Chondrocyte (in vitro differentiated cells): Measurements from ENCODE around the gene GGPS1. TPM values are rescaled to one million over a fixed set of nuclear protein-coding genes. Genes with fewer than 3 reads are reported as not detected.

Experiments used
- DNase-seq: peaks from one replicate; pipeline ENCODE4 v3.0.0; 2021; ENCODE audit warnings: mixed read lengths, low spot score
- H3K27ac Mint-ChIP-seq: one replicate; pipeline ENCODE4 v1.8.0; 2021; ENCODE audit warnings: mild to moderate bottlenecking, moderate library complexity, mixed read lengths; ENCODE audit not compliant: unreplicated experiment
- H3K27me3 Mint-ChIP-seq: 2 replicates; pipeline ENCODE4 v1.8.0; 2021; ENCODE audit warnings: low read depth, mixed read lengths
- H3K36me3 Mint-ChIP-seq: 2 replicates; pipeline ENCODE4 v1.8.0; 2021; ENCODE audit warnings: low read depth, mixed read lengths
- H3K4me1 Mint-ChIP-seq: 2 replicates; pipeline ENCODE4 v1.8.0; 2021; ENCODE audit warnings: low read depth, mild to moderate bottlenecking, mixed read lengths
- H3K4me3 Mint-ChIP-seq: one replicate; pipeline ENCODE4 v1.8.0; 2021; ENCODE audit warnings: mild to moderate bottlenecking, moderate library complexity, mixed read lengths; ENCODE audit not compliant: unreplicated experiment
- H3K9me3 Mint-ChIP-seq: 2 replicates; pipeline ENCODE4 v1.8.0; 2021; ENCODE audit warnings: low read depth, mixed read lengths
- CTCF ChIP-seq: fragments of 200-600 bp; sonication (generic); IDR thresholded peaks from 2 replicates; pipeline ENCODE4 v1.5.0; 2021; ENCODE audit warnings: antibody characterized with exemption, mild to moderate bottlenecking, moderate library complexity
- total RNA-seq: library from RNA; stranded (reverse); gene quantifications from 3 replicates; pipeline ENCODE4 v1.2.1, GENCODE V29; 2021

GGPS1 gene
- total RNA-seq, 1 donor from 2014 or later, result 39.1 TPM

GRCh38 chr1:235315735-235316134 is 12.6 kb upstream of the GGPS1 start:
- DNase-seq, result no peak
- peaks cover 10% of the 10 kb centered on the region for H3K36me3 Mint-ChIP-seq
- TF ChIP-seq CTCF, result no peak
- H3K27ac Mint-ChIP-seq, result no peak overlapping the region
- no peak overlapping the region for H3K4me3 Mint-ChIP-seq
- peaks cover 28% of the 10 kb centered on the region for H3K4me1 Mint-ChIP-seq
- no peaks in the 10 kb centered on the region for H3K9me3 Mint-ChIP-seq
- H3K27me3 Mint-ChIP-seq, result no peaks in the 10 kb centered on the region

GRCh38 chr1:235317168-235317567 is 11.2 kb upstream of the GGPS1 start:
- Mint-ChIP-seq H3K27me3 (no peaks in the 10 kb centered on the region), H3K27ac (peak overlapping the region; percentile 36), H3K4me1 (peaks cover 28% of the 10 kb centered on the region), H3K4me3 (no peak overlapping the region), H3K9me3 (no peaks in the 10 kb centered on the region), H3K36me3 (peaks cover 12% of the 10 kb centered on the region)
- no peak for TF ChIP-seq CTCF
- DNase-seq, result no peak

- no peak overlapping the region for H3K27ac Mint-ChIP-seq
Observed at GRCh38 chr1:235319255-235319654, 9.1 kb upstream of the GGPS1 start.

GRCh38 chr1:235320521-235321179 is 7.7 kb upstream of the GGPS1 start:
- Mint-ChIP-seq H3K27ac (peak overlapping the region; percentile 3), H3K9me3 (no peaks in the 10 kb centered on the region), H3K4me1 (peaks cover 34% of the 10 kb centered on the region), H3K27me3 (no peaks in the 10 kb centered on the region), H3K36me3 (peaks cover 13% of the 10 kb centered on the region), H3K4me3 (no peak overlapping the region)
- DNase-seq, result no peak
- TF ChIP-seq CTCF, result no peak

More at GRCh38 chr1:235319255-235319654, 9.1 kb upstream of the GGPS1 start:
- H3K27me3 Mint-ChIP-seq, result no peaks in the 10 kb centered on the region
- no peak overlapping the region for H3K4me3 Mint-ChIP-seq
- DNase-seq, result no peak
- TF ChIP-seq CTCF, result no peak
- no peaks in the 10 kb centered on the region for H3K9me3 Mint-ChIP-seq
- H3K36me3 Mint-ChIP-seq, result peaks cover 13% of the 10 kb centered on the region
- peaks cover 23% of the 10 kb centered on the region for H3K4me1 Mint-ChIP-seq

- H3K4me1 Mint-ChIP-seq, result peaks cover 36% of the 10 kb centered on the region
- no peaks in the 10 kb centered on the region for H3K27me3 Mint-ChIP-seq
- H3K27ac Mint-ChIP-seq, result peak overlapping the region; percentile 81
- peaks cover 9% of the 10 kb centered on the region for H3K36me3 Mint-ChIP-seq
- DNase-seq, result no peak
- H3K9me3 Mint-ChIP-seq, result no peaks in the 10 kb centered on the region
- H3K4me3 Mint-ChIP-seq, result no peak overlapping the region
- TF ChIP-seq CTCF, result no peak
Observed at GRCh38 chr1:235324296-235324695, 4.1 kb upstream of the GGPS1 start.
